Upper lobe of left lung (tissue), 4 donors: ENCODE results near the gene ECT2.

Experiments used
- EP300 ChIP-seq, 4 donors: sonication (generic); formaldehyde crosslinking; IDR thresholded peaks; one replicate each; pipeline ENCODE4 v1.5.1; 2017; ENCODE audit warnings: antibody characterized with exemption in 4 of 4, control low read depth in 2 of 4
- POLR2A ChIP-seq, 4 donors: fragments of 450-650 bp; IDR thresholded peaks; one replicate each; pipeline ENCODE4 v1.5.1; 2016 to 2017; ENCODE audit warnings: antibody characterized with exemption in 4 of 4, mild to moderate bottlenecking in 2 of 4
- POLR2AphosphoS5 ChIP-seq, 2 donors: sonication (generic); formaldehyde crosslinking; IDR thresholded peaks; one replicate each; pipeline ENCODE4 v1.5.1; 2017; ENCODE audit warnings: antibody characterized with exemption in 2 of 2
- TF ChIP-seq, protein P1 (sequence below), 6 experiments: fragments of 450-650 bp in 4 of 6; fragments of 200-600 bp in 2 of 6; sonication (generic) in 2 of 6; IDR thresholded peaks; one replicate each; pipeline ENCODE4 v1.5.1; 2016 to 2019; ENCODE audit warnings: antibody characterized with exemption in 6 of 6

DNA sequence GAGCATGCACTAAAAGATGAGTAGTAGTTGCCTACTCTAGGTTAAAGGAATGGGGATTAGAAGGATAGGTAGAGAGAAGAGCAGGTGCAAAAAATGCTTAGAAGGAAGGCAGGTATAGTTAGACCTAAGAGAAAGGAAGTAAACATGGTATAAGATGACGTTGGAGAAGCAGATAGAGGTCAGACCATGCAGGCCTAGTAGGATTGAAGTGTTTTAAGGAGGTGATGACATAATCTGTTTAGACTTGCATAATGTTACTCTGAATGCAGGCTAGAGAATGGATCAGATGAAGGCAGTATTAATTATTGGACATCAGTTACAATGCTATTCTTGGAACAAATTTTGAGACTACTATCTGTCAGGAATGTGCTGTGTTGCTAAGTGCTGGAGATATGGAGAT is 11.1 kb upstream of the ECT2 start:
- TF ChIP-seq, protein P1, sequence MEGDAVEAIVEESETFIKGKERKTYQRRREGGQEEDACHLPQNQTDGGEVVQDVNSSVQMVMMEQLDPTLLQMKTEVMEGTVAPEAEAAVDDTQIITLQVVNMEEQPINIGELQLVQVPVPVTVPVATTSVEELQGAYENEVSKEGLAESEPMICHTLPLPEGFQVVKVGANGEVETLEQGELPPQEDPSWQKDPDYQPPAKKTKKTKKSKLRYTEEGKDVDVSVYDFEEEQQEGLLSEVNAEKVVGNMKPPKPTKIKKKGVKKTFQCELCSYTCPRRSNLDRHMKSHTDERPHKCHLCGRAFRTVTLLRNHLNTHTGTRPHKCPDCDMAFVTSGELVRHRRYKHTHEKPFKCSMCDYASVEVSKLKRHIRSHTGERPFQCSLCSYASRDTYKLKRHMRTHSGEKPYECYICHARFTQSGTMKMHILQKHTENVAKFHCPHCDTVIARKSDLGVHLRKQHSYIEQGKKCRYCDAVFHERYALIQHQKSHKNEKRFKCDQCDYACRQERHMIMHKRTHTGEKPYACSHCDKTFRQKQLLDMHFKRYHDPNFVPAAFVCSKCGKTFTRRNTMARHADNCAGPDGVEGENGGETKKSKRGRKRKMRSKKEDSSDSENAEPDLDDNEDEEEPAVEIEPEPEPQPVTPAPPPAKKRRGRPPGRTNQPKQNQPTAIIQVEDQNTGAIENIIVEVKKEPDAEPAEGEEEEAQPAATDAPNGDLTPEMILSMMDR (IDR thresholded peaks at IDR 0.05), result no peak
- TF ChIP-seq POLR2AphosphoS5 (IDR thresholded peaks at IDR 0.05), result no peak
- TF ChIP-seq EP300 (IDR thresholded peaks at IDR 0.05), result no peak
- no peak for TF ChIP-seq POLR2A (IDR thresholded peaks at IDR 0.05)
